ENCODE measurements around the gene LIMS2. TPM values are rescaled to one million over a fixed set of nuclear protein-coding genes. Genes with fewer than 3 reads are reported as not detected.

The LIMS2 gene
- total and polyA plus RNA-seq, 2 of the 8 experiments (the other 6 are each of a cell fraction or from before 2014, with no cell fraction given) = 3.3 to 4.8 TPM

GRCh38 chr2:127721978-127722355 lies 46.6 kb upstream of the LIMS2 start:
- H3K79me1 ChIP-seq (ENCODE audit: low read depth, low read length) = no peaks in the 10 kb centered on the region
- peaks cover 20 to 73% (median 46%) of the 10 kb centered on the region in 4 experiments for H3K36me3 ChIP-seq (ENCODE audit: control insufficient read depth in 2 of 4, insufficient read depth in 4 of 4, low read length in 3 of 4)
- no peak overlapping the region for H2BK120ac ChIP-seq (replicated peaks; ENCODE audit: low read depth, low read length)
- H3K23ac ChIP-seq (ENCODE audit: insufficient read length) = no peak overlapping the region
- H3K4me1 ChIP-seq (replicated peaks in 1 of 4; ENCODE audit: control insufficient read depth in 3 of 4, insufficient read depth in 4 of 4, low read length in 3 of 4) = no peaks in the 10 kb centered on the region
- H3K56ac ChIP-seq (replicated peaks; ENCODE audit: insufficient read length, low read depth, low read length) = no peak overlapping the region
- H3K4me2 ChIP-seq (ENCODE audit: insufficient read depth in 1 of 2, low read depth in 2 of 2, low read length in 2 of 2) = no peak overlapping the region
- H3K79me2 ChIP-seq (ENCODE audit: control insufficient read depth in 1 of 2, insufficient read depth in 2 of 2, low read length in 2 of 2) = no peaks in the 10 kb centered on the region; a peak in 1 of 4 replicates
- no peak overlapping the region for H3K9ac ChIP-seq (replicated peaks in 1 of 4; ENCODE audit: extremely low read depth in 1 of 4, low read depth in 3 of 4, low read length in 3 of 4)
- no peak overlapping the region for H4K5ac ChIP-seq (ENCODE audit: insufficient read length, low read depth, low read length)
- TF ChIP-seq E2F6 (IDR thresholded peaks at IDR 0.05) (no peak), BRCA1 (IDR thresholded peaks at IDR 0.05; ENCODE audit: low read depth, low read length) (no peak), RFX5 (IDR thresholded peaks at IDR 0.05; ENCODE audit: borderline replicate concordance, low read depth, low read length) (no peak), BCL11A (IDR thresholded peaks at IDR 0.05; ENCODE audit: low read depth in 2 of 2, low read length in 2 of 2) (no peak), SP2 (IDR thresholded peaks at IDR 0.05; ENCODE audit: low read length) (no peak), HDAC6 (IDR thresholded peaks at IDR 0.05; ENCODE audit: low read depth, low read length) (no peak), SIN3A (conservative IDR thresholded peaks at IDR 0.05 in 1 of 2, IDR thresholded peaks at IDR 0.05 in 1 of 2; ENCODE audit: low read depth in 1 of 2, low read length in 2 of 2) (no peak), CTBP2 (IDR thresholded peaks at IDR 0.05; ENCODE audit: borderline replicate concordance, insufficient read depth, insufficient read length, low read length) (no peak), PHF8 (conservative IDR thresholded peaks at IDR 0.05; ENCODE audit: low read depth, low read length) (no peak), SIRT6 (IDR thresholded peaks at IDR 0.05; ENCODE audit: low read length) (no peak), CEBPB (IDR thresholded peaks at IDR 0.05; ENCODE audit: low read depth, low read length) (no peak)
- H3K9me3 ChIP-seq (ENCODE audit: insufficient read depth in 2 of 2, low read depth in 1 of 2, low read length in 1 of 2) = no peaks in the 10 kb centered on the region
- POLR2A ChIA-PET (ENCODE audit: partially characterized antibody) = no interaction called here
- H3K27me3 ChIP-seq (replicated peaks in 1 of 4; ENCODE audit: control insufficient read depth in 3 of 4, extremely low read depth in 1 of 4, insufficient read depth in 3 of 4, low read length in 3 of 4) = no peaks in the 10 kb centered on the region
- H3K4ac ChIP-seq (replicated peaks; ENCODE audit: insufficient read length, low read depth, low read length) = no peak overlapping the region
- no peak overlapping the region for H3K18ac ChIP-seq (ENCODE audit: extremely low read depth, low read length)
- H2AFZ ChIP-seq (ENCODE audit: low read length) = no peak overlapping the region
- no peak overlapping the region for H2AK5ac ChIP-seq (ENCODE audit: low read depth, low read length)
- peaks cover 0 to 4% of the 10 kb centered on the region in 2 experiments for H4K20me1 ChIP-seq (replicated peaks in 1 of 2; ENCODE audit: control insufficient read depth in 1 of 2, insufficient read depth in 2 of 2, low read length in 2 of 2)
- H2BK12ac ChIP-seq (ENCODE audit: low read depth, low read length) = no peak overlapping the region
- CTCF ChIA-PET (ENCODE audit: partially characterized antibody) = no interaction called here
- no peaks in the 10 kb centered on the region for H3K23me2 ChIP-seq (ENCODE audit: low read depth, low read length)
- FAIRE-seq (no peak), DNase-seq (ENCODE audit: low read depth in 1 of 2, low spot score in 2 of 2) (no peak)
- H2BK20ac ChIP-seq (ENCODE audit: low read length) = no peak overlapping the region
- no peak overlapping the region for H4K8ac ChIP-seq (ENCODE audit: extremely low read depth, insufficient read depth, low read length)
- 100% methylated on average over 2 of the region's 2 CpGs; no CpG with 5 or more reads in 1 of the 2 experiments for WGBS, 2 experiments (ENCODE audit: extremely low coverage in 1 of 2, insufficient coverage in 1 of 2, insufficient read length in 1 of 2, insufficient replicate concordance in 2 of 2, low coverage in 1 of 2, low lambda C conversion rate in 2 of 2, missing lambda C conversion rate in 1 of 2)
- H2BK5ac ChIP-seq (ENCODE audit: low read depth, low read length) = no peak overlapping the region
- no peak overlapping the region for H3K27ac ChIP-seq (ENCODE audit: low read depth, low read length)
- H4K91ac ChIP-seq (replicated peaks; ENCODE audit: insufficient read length, low read length) = no peak overlapping the region
- H2BK15ac ChIP-seq (ENCODE audit: low read length) = no peak overlapping the region
- H3K4me3 ChIP-seq (ENCODE audit: extremely low read depth in 1 of 4, insufficient read depth in 2 of 4, low read depth in 3 of 4, low read length in 4 of 4) = no peak overlapping the region
- no peak overlapping the region for H3K14ac ChIP-seq (ENCODE audit: insufficient read length)
